Measurements from ENCODE around the gene SNAP91. TPM values are rescaled to one million over a fixed set of nuclear protein-coding genes. Genes with fewer than 3 reads are reported as not detected.

The SNAP91 gene
- total RNA-seq, 1 experiment from 2014 or later = 1.3 TPM

DNA sequence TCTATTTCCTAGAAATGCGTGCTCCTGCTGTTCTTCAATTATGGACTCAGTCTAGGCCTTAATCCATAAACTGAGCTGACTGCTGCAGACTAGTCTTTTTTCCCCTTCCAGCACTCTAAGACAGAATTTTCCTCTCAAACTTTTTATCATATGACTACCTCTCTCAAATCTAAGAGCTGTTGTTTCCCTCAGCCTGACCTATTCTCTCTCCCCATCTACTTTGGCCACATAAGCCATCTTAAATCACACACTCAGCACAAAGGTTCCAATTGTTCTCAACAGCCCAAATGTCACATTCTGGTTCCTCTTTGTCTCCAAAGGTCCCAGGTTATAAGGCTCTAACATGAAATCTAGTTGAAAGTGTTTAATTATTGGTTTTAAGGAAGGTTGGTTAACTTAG lies 111.4 kb downstream of the SNAP91 start:
- no CpG with 5 or more reads among the region's 1 CpG for WGBS (ENCODE audit: extremely low coverage, insufficient read length, low lambda C conversion rate)
- no peak overlapping the region for H3K27ac Mint-ChIP-seq

More for the DNA sequence above, 111.4 kb downstream of the SNAP91 start:
- H4K8ac ChIP-seq (replicated peaks; ENCODE audit: insufficient read length, low read depth, low read length) = no peak overlapping the region
- no peak overlapping the region for H3K27ac ChIP-seq (ENCODE audit: insufficient read length, low read depth, low read length)
- H3K4me1 ChIP-seq (ENCODE audit: insufficient read depth, low read length) = no peaks in the 10 kb centered on the region
- H3K4me2 ChIP-seq (ENCODE audit: insufficient read depth, insufficient read length, low read length) = no peak overlapping the region
- H3K27me3 Mint-ChIP-seq (ENCODE audit: low read depth) = no peaks in the 10 kb centered on the region
- no peak overlapping the region for H3K18ac ChIP-seq (ENCODE audit: insufficient read length, low read depth, low read length)
- no peak overlapping the region for H3K4ac ChIP-seq (ENCODE audit: low read depth, low read length)
- DNase-seq = no peak
- H4K91ac ChIP-seq (ENCODE audit: insufficient read length, low read depth, low read length) = no peak overlapping the region
- H3K27me3 ChIP-seq (ENCODE audit: insufficient read depth, low read length) = no peaks in the 10 kb centered on the region
- peaks cover 2% of the 10 kb centered on the region in 2 experiments; a peak in 2 of 5 replicates for H3K9me3 Mint-ChIP-seq
- H4K5ac ChIP-seq (ENCODE audit: insufficient read length, low read depth, low read length) = no peak overlapping the region
- no peak overlapping the region for H3K9ac ChIP-seq (ENCODE audit: extremely low read depth, insufficient read length, low read length)
- H3K36me3 Mint-ChIP-seq (ENCODE audit: insufficient read depth in 1 of 3, low read depth in 3 of 3) = no peaks in the 10 kb centered on the region
- no peaks in the 10 kb centered on the region for H4K20me1 ChIP-seq (ENCODE audit: control insufficient read depth, insufficient read depth, insufficient read length)
- TF ChIP-seq, protein P1, sequence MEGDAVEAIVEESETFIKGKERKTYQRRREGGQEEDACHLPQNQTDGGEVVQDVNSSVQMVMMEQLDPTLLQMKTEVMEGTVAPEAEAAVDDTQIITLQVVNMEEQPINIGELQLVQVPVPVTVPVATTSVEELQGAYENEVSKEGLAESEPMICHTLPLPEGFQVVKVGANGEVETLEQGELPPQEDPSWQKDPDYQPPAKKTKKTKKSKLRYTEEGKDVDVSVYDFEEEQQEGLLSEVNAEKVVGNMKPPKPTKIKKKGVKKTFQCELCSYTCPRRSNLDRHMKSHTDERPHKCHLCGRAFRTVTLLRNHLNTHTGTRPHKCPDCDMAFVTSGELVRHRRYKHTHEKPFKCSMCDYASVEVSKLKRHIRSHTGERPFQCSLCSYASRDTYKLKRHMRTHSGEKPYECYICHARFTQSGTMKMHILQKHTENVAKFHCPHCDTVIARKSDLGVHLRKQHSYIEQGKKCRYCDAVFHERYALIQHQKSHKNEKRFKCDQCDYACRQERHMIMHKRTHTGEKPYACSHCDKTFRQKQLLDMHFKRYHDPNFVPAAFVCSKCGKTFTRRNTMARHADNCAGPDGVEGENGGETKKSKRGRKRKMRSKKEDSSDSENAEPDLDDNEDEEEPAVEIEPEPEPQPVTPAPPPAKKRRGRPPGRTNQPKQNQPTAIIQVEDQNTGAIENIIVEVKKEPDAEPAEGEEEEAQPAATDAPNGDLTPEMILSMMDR (conservative IDR thresholded peaks at IDR 0.05) = no peak
- no peak overlapping the region for H2BK20ac ChIP-seq (ENCODE audit: low read depth, low read length, poor library complexity, severe bottlenecking)
- H2BK15ac ChIP-seq (ENCODE audit: low read depth, low read length) = no peak overlapping the region
- H2AK5ac ChIP-seq (ENCODE audit: insufficient read length, low read length) = no peak overlapping the region
- no peaks in the 10 kb centered on the region for H3K79me2 ChIP-seq (ENCODE audit: insufficient read depth, low read length)
- H3K56ac ChIP-seq (ENCODE audit: insufficient read length, low read depth, low read length) = no peak overlapping the region
- H2BK12ac ChIP-seq (ENCODE audit: insufficient read length, low read depth, low read length) = no peak overlapping the region
- no peak overlapping the region for H3T11ph ChIP-seq (ENCODE audit: low read length)
- H3K79me1 ChIP-seq (ENCODE audit: insufficient read depth, low read depth, low read length, poor library complexity, severe bottlenecking) = no peaks in the 10 kb centered on the region
- H3K4me3 Mint-ChIP-seq = no peak overlapping the region
- no peak overlapping the region for H2AFZ ChIP-seq (ENCODE audit: low read length)
- H3K23me2 ChIP-seq (ENCODE audit: insufficient read length, low read depth, low read length, poor library complexity, severe bottlenecking) = no peaks in the 10 kb centered on the region
- H2BK5ac ChIP-seq (ENCODE audit: insufficient read length, low read length) = no peak overlapping the region
- no peak overlapping the region for H3K14ac ChIP-seq (ENCODE audit: insufficient read depth, low read length)
- H3K4me1 Mint-ChIP-seq = peaks cover 0 to 5% of the 10 kb centered on the region in 2 experiments; a peak in 2 of 4 replicates
- no peaks in the 10 kb centered on the region for H3K9me3 ChIP-seq (ENCODE audit: control insufficient read depth, low read depth, low read length)
- H3K23ac ChIP-seq (ENCODE audit: insufficient read length, low read depth, low read length) = no peak overlapping the region
- H2BK120ac ChIP-seq (ENCODE audit: low read depth, low read length, poor library complexity, severe bottlenecking) = no peak overlapping the region
